GM04503 (cell line): ENCODE results near the gene RET.

Experiments used
- DNase-seq: peaks from one replicate; pipeline ENCODE4 v3.0.0-alpha.2; 2012; ENCODE audit warnings: low read depth

RET gene

DNA sequence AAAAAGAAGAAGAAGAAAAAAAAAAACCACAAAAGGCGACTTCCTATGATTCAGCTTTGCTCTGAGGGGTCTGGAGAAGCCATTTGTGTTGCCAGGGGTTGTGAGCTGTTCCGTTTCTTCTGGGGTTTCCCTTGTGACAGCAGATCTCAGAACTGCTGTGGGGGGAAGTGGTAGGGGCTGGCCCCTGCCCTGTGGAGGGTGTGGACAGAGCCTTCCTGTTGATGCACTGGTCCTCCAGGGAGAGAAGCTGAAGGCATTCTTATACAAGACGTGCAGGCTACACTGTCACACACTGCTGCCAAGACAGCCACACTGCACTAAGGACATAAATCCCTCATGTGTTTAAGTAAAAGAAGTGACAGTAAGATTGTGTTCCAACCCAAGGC, 44.1 kb downstream of the RET start:
- no peak for DNase-seq

DNA sequence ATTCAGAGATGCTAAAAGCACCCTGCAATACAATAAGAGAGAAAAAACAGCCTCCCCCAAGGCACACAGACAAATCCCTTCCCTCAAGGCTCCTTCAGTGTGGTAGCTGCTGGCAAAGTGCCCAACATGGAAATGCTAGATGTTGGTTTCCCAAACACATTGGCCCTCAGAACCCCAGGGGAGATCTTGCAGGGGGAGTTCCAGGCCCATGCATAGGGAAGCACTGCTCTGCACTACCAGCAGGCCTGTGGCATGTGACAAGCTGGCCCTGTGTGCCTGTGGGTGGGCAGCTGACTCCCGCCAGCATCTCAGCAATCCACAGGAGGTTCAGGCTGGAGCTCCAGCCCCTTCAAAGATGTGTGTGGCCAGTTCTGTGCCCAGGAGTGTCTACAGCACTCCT, 44.6 kb downstream of the RET start:
- DNase-seq: no peak

DNA sequence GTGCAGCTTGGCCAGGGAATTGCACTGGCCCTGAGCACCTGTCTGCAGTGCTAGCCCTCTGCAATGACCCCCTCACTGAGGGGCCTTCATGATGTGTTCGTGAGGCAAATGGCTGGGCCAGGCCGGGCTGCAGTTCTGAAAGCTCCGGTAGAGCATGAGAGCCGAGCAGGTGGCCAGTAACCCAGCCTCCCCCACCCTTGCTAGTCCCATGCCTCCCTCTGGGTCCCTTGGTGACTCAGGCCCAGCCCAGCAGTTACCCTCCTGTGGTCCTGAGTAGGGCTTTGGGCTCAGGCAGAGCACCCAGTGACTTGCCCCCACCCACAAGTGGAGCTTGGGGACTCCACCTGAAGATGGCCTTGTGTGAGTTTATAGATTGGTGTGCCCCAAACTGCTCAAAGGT, 45.2 kb downstream of the RET start:
- no peak for DNase-seq

DNA sequence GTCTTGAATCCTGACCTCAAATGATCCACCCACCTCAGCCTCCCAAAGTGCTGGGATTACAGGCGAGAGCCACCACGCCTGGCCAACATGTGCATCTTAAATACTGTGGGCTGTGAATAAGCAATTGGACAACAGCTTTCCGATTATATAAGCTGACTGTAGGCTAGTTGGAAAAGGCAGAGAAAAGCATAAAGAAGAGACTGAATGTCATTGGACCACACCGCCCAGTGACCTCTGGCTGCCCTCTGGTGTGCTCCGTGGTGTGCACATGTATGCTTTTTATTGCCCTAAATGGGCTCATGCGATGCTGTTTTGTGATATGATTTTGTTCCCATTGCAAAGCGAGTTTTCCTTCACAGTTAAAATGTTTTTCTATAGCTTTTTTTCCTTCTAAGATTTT, 46.0 kb downstream of the RET start:
- no peak for DNase-seq

DNA sequence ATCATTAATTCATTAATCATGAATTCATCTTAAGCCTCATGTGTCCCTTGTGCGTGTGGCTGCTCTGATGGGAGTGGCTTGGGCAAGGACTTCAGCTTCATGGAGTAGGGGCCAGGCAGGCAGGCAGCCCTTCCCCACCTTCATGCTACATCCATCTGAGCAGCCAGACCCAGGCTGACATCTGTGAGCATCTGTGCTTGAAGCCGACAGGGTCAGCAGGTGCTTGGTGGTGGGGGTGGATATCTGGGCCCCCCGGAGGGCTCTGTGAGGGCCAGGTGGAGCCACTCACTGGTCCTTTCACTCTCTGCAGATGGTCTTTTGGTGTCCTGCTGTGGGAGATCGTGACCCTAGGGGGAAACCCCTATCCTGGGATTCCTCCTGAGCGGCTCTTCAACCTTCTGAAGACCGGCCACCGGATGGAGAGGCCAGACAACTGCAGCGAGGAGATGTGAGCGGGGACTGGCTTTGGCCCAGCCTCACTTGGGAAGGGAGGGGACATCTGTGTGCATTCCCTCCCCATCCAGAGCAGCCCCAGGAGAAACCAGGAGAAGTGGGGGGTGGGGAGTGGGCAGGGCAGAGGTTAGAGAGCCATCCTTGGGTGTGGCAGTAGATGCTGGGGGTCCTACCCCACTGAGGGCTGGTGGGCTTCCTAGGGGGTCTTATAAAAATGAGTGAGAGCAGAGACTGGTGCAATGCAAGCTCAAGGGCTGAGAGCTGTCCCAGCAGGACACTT, 46.7 kb downstream of the RET start:
- no peak for DNase-seq

DNA sequence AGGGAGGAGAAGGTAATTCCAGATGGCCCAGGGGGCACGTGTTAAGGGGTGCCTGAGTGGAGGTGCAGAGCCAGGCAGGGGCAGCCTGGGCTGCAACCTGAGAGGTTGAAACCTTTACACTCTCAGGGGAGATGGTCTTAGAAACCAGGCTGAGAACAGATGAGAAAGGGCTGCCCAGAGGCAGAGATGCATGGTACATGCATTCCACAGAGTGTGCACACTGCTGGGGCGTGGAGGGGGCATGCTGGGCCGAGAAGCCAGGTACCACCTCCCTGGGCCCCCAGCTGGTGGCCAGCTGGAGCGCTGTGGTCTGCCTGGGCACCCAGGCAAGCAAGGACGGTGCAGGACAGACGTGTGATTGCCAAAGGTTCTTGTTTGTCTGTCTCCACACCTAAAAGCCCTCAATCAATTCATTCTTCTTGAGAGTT, 47.2 kb downstream of the RET start:
- no peak for DNase-seq

DNA sequence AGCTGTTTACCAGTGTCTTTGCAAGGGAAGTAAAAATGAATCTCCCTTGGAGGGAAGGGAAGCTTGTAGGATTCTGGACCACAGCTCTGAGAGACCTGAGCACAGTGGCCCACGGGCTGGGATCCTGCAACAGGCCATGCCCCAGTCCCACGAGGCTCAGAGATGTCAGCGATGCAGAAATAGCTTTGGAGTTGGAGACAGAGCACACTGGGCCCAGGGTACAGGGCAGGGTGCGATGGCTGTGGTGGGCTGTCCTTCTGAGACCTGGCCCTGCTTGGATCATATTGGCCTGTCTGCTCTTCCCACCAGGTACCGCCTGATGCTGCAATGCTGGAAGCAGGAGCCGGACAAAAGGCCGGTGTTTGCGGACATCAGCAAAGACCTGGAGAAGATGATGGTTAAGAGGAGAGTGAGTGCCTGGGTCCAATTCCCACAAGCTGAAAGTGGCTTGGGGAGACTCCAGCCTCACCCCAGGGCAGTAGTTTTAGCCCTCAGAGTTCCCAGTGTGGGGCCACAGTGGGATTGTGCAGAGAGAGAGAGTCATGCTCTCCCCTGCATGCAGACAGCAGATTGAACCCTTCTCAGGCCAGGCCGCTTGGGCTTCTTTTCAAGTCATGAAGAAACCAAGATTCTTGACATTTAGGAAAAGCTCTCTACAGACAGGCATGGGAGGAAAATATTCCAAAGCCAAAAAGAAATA, 47.9 kb downstream of the RET start:
- no peak for DNase-seq

DNA sequence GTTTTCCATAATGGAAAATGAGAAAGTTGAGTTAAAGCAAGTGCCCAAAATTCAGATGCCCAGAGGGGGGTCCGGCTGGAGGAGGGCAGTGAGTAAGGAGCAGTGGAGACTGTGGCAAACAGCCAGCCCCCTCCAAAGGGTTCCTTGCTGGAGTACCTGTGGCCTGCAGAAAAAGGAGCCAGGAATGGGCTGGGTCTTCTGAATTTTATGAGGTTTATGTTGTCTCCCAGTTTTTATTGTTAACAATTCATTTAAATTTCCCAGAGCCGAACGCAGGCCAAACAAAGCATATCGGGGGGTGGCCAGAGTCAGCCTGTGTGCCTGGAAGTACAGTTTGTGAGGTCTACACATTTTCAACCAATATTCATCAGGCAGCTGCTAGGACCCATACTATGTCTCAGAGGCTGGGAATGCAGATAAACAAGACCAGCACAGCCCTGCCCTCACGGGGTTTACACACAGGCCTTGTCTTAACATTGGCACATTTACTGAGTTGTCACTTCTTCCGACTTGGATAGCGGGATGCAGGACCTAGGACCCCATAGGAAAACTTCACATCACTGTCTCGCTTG, 48.5 kb downstream of the RET start:
- DNase-seq: no peak

DNA sequence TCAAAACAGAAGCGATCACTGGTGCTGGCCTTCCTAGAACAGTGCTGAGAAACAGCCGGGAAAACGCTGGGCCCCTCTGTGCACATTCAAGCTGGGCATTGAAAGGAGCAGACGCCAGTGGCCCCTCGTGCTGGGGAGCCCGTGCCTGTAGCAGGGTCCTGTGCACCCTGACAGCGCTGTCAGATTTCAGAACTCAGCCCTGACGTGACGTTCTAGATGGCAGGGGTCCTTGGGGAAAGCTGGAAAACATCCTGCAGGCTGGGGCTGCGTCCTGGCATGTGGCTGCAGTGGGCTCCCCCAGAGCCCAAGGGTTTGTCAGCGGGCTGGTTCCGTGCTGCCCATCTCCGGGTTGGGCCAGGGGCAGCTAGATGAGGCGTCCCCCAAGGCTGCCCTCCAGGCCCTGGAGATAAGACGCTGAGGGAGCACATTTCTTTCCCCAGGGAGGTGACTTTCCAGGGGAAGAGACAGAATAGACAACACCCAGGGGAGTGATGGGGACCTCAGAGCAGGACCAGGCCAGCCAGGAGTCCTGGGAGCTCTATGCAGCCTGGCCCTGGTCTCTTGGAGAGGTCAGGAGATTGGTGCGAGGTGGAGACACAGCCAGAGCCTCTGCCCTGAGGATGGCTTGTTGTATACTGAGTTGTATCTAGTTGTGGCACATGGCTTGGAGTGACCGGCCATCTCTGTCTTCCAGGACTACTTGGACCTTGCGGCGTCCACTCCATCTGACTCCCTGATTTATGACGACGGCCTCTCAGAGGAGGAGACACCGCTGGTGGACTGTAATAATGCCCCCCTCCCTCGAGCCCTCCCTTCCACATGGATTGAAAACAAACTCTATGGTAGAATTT, 49.2 kb downstream of the RET start:
- no peak for DNase-seq

DNA sequence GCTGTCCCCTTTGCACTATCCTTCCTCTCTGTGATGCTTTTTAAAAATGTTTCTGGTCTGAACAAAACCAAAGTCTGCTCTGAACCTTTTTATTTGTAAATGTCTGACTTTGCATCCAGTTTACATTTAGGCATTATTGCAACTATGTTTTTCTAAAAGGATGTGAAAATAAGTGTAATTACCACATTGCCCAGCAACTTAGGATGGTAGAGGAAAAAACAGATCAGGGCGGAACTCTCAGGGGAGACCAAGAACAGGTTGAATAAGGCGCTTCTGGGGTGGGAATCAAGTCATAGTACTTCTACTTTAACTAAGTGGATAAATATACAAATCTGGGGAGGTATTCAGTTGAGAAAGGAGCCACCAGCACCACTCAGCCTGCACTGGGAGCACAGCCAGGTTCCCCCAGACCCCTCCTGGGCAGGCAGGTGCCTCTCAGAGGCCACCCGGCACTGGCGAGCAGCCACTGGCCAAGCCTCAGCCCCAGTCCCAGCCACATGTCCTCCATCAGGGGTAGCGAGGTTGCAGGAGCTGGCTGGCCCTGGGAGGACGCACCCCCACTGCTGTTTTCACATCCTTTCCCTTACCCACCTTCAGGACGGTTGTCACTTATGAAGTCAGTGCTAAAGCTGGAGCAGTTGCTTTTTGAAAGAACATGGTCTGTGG, 50.0 kb downstream of the RET start:
- DNase-seq: no peak

DNA sequence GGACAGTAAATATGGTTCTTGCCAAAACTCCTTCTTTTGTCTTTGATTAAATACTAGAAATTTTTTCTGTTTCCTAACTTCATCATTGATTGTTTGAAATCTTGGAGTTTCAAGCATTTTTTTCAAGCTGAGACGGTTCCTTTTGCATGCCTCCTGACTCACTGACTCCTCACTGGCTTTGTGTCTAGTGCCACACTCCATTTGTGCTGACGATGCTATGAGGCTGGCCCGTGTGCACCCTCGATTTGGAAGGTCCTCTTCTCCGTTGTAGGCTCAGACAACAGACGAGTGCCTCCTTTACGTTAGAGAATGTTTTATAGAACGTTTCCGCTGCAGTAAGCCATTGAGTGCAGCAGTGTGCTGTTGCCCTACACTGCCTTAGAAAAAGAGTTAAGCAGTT, 50.6 kb downstream of the RET start:
- DNase-seq: no peak

DNA sequence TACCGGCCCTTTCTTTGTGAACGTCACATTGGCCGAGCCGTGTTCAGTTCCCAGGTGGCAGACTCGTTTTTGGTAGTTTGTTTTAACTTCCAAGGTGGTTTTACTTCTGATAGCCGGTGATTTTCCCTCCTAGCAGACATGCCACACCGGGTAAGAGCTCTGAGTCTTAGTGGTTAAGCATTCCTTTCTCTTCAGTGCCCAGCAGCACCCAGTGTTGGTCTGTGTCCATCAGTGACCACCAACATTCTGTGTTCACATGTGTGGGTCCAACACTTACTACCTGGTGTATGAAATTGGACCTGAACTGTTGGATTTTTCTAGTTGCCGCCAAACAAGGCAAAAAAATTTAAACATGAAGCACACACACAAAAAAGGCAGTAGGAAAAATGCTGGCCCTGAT, 51.5 kb downstream of the RET start:
- DNase-seq: no peak

DNA sequence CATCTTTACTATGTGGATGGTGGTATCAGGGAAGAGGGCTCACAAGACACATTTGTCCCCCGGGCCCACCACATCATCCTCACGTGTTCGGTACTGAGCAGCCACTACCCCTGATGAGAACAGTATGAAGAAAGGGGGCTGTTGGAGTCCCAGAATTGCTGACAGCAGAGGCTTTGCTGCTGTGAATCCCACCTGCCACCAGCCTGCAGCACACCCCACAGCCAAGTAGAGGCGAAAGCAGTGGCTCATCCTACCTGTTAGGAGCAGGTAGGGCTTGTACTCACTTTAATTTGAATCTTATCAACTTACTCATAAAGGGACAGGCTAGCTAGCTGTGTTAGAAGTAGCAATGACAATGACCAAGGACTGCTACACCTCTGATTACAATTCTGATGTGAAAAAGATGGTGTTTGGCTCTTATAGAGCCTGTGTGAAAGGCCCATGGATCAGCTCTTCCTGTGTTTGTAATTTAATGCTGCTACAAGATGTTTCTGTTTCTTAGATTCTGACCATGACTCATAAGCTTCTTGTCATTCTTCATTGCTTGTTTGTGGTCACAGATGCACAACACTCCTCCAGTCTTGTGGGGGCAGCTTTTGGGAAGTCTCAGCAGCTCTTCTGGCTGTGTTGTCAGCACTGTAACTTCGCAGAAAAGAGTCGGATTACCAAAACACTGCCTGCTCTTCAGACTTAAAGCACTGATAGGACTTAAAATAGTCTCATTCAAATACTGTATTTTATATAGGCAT, 52.3 kb downstream of the RET start:
- peak; percentile 96 for DNase-seq

DNA sequence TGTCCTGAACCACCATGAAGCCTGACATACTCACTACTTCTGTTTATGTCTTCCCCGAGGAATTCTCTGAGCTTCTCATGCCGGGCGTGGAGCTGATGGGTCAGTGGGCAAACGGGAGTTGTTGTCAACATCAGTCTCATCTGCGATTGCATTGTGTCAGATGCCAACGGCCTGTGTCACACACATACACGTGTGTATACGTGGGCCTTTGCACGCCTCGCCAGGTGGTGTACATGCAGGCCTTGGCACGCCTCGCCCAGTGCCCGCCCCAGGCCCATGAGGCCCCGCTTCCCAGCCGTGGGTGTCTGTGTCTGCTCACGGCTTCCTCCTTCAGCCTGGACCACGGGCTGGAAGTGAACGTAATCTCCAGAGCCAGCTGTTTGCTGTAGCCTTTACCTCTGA, 53.9 kb downstream of the RET start:
- DNase-seq: no peak

DNA sequence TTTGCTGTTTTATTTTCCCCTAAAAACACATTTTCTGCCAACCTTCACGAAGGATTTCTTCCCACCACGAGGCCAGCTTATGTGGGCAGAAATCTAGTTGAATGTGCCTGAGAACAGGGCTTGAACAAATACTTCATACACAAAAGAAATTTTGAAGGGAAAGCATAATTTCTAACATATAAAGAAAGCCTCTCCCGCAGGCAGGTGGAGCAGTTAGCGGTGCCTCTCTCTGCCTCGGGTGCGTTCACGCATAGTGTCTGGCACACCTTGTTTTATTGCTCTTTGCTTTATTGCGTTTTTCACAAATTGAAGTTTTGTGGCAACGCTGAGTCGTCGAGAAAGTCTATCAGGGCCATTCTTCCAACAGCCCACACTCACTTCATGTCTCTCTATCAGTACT, 54.4 kb downstream of the RET start:
- DNase-seq: no peak

DNA sequence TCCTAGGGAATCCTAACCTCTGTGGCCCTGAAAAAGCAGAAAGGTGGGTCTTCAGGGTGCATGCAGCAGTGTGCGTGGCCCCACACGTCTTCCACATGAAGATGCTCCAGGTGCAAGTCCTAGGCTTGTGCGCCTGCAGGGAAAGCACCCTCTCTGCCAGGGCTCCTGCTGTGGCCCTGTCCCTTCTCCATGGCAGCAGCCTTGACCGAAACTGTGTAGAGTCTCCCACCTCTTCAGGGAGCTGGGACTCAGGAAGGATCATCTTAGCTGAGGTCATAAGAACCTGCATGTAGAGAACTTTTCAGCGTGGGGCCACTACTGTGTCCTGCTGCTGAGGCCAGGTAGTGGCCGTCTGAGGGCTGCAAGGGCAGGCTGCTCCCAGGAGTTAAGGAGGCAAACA, 55.0 kb downstream of the RET start:
- no peak for DNase-seq

DNA sequence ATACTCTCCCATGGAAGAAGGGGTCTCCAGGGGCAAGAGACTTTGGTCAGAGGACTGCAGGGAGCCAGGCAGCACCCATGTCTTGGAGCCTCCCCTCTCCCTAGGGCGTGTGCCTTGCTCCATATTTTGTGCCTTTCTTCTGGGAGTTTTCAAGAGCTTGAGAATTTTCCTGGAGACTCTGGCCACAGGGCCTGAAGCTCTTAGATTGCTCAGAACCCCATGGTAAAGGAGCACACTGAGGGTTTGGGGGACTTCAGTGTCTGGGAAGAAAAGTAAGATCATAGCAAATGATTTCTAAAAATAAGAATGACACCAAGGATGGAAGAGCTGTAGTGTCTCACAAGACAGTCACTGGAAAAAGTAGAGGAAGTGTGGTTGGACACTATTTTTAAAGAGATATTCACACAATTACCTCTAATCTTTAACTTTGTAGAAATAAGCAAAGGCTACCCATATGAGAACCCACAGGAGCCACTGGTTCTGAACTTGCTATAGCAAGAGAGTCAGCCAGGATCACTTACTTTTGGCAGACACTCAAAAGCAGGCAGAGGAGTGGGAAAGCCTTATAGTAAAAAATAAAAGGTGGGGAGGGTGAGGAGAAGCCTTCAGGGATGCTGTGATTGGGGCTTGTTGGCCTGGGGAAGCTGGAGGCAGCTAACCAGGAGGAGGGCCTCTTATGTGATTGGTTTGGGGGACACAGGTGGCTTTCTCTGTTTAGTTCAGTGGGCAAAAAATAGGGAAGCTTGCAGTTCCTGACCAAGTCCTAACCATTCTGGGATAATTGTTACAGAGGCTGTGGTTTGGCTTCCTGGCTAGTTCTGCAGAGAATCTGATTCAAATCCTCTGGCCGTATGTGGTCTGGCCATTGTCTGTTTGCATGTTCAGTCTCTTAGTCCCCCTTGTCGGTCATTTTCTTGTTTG, 56.3 kb downstream of the RET start:
- DNase-seq: no peak

DNA sequence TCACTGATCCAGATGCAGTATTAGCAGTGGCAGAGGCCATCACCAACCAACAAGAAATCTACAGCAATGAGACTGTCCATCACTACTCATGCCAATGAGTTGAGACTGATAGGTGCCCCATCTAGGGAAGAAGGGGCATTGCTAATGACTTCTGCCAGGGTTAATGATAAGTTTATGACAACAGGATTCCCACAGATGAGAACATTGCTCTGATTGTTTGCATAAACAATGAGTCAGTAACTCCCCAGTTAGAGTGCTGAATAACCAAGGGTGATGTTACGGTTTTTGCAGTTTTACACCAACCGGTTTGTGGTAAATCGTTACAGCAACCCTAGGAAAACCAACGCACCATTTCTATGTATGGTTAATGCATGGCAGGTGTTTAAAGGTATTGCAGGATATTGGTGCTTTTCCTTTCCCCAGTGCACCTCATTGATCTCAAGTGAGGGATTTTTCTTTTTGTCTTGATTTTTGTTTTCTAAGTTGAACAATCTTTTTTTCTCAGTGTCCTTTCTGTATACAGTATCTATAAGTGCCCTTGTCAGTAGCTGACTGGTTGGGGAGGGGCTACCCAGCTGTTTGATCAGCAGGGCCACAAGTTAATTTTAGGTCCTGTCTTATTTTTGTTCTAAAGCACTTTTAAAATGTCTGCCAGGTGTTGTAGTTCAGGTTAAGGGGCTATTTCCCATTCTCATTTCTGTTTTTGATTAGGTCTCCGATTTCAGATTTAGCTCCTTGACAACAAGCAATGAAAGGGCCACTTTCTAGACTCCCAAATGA, 57.4 kb downstream of the RET start:
- DNase-seq: no peak

DNA sequence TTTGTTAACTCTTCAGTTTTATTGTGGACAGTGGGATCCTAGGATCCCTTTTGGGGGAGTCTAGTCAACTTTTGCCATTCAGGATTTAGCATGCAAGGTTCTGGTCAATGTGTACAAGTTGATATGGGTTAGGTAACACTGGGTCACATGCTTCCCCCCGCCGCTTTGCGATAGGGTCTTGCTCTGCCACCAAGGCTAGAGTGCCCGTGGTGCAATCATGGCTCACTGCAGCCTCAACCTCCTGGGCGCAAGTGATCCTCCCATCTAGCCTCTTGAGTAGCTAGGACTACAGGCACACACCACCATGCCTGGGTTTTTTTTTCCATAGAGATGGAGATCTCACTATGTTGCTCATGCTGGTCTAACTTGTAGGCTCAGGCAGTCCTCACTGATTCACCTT, 58.2 kb downstream of the RET start:
- no peak for DNase-seq

DNA sequence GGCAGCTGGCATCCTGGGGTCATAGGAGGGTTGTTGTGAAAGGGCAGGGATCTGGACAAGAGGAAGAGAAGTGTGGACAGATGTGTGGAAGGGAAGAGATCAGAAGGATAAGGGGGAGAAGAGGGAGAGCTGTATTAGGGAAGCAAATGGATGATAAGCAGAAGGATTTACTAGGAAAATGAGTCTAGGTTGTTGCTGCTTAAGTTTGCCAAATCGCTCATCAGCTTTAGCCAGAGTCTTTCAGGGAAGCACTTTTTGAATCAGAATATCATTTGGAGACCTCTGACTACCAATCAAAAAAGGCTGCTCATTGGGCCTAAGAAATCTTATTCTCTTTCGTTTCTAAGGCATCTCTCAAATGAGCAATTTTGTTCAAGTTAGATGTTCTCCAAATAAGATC, 58.8 kb downstream of the RET start:
- no peak for DNase-seq
